HCT116 (cell line): ENCODE measurements around the gene PRSS27.
A peak's percentile ranks its signal among the peaks of the same experiment; 100 is the strongest.

Experiments used
- CEBPB ChIP-seq: IDR thresholded peaks from 2 replicates; pipeline ENCODE4 v1.6.1; 2012; ENCODE audit warnings: low read depth
- EGR1 ChIP-seq: IDR thresholded peaks from 2 replicates; pipeline ENCODE4 v1.6.1; 2012; ENCODE audit warnings: low read depth
- EZH2 ChIP-seq: fragments of 200-600 bp; sonication (generic); IDR thresholded peaks from 2 replicates; pipeline ENCODE4 v1.6.1; 2017; ENCODE audit warnings: antibody characterized with exemption, mixed run types
- EZH2phosphoT487 ChIP-seq: fragments of 200-600 bp; IDR thresholded peaks from 2 replicates; pipeline ENCODE4 v1.6.1; 2018; ENCODE audit warnings: antibody characterized with exemption, borderline replicate concordance
- POLR2A ChIP-seq: IDR thresholded peaks from 2 replicates; pipeline ENCODE4 v1.7.0; 2011; ENCODE audit warnings: borderline replicate concordance; ENCODE audit not compliant: insufficient read depth, insufficient read length; ENCODE audit errors: extremely low read depth
- TF ChIP-seq, protein P1 (sequence below), 3 experiments: fragments of 200-600 bp in 1 of 3; sonication (generic) in 1 of 3; IDR thresholded peaks in 2 of 3; conservative IDR thresholded peaks in 1 of 3; 2 replicates each; pipeline ENCODE4 v1.5.1; 2012 to 2017; ENCODE audit warnings: low read depth in 2 of 3, low read length in 2 of 3, antibody characterized with exemption in 1 of 3, borderline replicate concordance in 1 of 3, control low read depth in 1 of 3, mild to moderate bottlenecking in 1 of 3, mixed read lengths in 1 of 3, mixed run types in 1 of 3, moderate library complexity in 1 of 3; ENCODE audit not compliant: insufficient read depth in 1 of 3
- TF ChIP-seq, protein P2 (sequence below): IDR thresholded peaks from 2 replicates; pipeline ENCODE4 v1.6.1; 2012

- no peak for TF ChIP-seq EZH2
- no peak for TF ChIP-seq POLR2A
- no peak for TF ChIP-seq EGR1
- TF ChIP-seq, protein P1, sequence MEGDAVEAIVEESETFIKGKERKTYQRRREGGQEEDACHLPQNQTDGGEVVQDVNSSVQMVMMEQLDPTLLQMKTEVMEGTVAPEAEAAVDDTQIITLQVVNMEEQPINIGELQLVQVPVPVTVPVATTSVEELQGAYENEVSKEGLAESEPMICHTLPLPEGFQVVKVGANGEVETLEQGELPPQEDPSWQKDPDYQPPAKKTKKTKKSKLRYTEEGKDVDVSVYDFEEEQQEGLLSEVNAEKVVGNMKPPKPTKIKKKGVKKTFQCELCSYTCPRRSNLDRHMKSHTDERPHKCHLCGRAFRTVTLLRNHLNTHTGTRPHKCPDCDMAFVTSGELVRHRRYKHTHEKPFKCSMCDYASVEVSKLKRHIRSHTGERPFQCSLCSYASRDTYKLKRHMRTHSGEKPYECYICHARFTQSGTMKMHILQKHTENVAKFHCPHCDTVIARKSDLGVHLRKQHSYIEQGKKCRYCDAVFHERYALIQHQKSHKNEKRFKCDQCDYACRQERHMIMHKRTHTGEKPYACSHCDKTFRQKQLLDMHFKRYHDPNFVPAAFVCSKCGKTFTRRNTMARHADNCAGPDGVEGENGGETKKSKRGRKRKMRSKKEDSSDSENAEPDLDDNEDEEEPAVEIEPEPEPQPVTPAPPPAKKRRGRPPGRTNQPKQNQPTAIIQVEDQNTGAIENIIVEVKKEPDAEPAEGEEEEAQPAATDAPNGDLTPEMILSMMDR (IDR thresholded peaks at IDR 0.05 in 2 of 3, conservative IDR thresholded peaks at IDR 0.05 in 1 of 3; ENCODE audit: borderline replicate concordance in 1 of 3, insufficient read depth in 1 of 3, low read depth in 2 of 3, low read length in 2 of 3), result peak in 1 of 3 experiments; percentile 4; a peak in 1 of 6 replicates
- TF ChIP-seq, protein P2, sequence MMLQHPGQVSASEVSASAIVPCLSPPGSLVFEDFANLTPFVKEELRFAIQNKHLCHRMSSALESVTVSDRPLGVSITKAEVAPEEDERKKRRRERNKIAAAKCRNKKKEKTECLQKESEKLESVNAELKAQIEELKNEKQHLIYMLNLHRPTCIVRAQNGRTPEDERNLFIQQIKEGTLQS, result no peak
- TF ChIP-seq EZH2phosphoT487, result no peak
- no peak for TF ChIP-seq CEBPB
Observed at GRCh38 chr16:2716948-2717347, 3.1 kb downstream of the PRSS27 start.
